Measurements from ENCODE around the gene UACA.

The UACA gene

DNA sequence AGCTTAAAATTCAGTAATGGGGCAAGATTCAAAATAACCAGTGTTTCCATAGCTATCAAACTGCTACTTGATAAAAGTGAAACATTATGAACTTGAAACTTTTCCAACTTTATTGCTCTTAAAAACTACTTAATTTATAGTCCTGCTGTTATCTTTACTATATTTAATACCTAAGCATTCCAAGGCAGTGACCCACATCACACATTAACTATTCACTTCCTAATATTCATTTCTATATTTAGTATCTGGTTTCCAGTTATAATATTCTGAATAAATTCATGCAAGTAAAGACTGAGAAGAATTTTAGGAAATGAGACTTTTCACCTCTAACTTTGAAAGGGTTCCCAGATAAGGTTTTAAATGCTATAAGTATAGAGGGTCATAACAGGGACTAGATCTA is 64.9 kb downstream of the UACA start:
- Histone ChIP-seq H3K9ac (ENCODE audit: low read length) (no peak overlapping the region), H3K9me3 (ENCODE audit: insufficient read depth, low read length) (no peaks in the 10 kb centered on the region), H3K36me3 (replicated peaks; ENCODE audit: low read depth, low read length) (no peaks in the 10 kb centered on the region), H3K27ac (ENCODE audit: low read length) (no peak overlapping the region), H3K27me3 (ENCODE audit: low read depth, low read length) (peaks cover 21% of the 10 kb centered on the region), H2AFZ (ENCODE audit: low read depth, low read length) (no peak overlapping the region), H3K79me2 (ENCODE audit: low read length) (no peaks in the 10 kb centered on the region), H3K4me2 (ENCODE audit: low read length) (no peak overlapping the region), H3K4me3 (ENCODE audit: low read length) (no peak overlapping the region), H4K20me1 (ENCODE audit: insufficient read depth, low read length) (no peaks in the 10 kb centered on the region), H3K4me1 (ENCODE audit: low read length) (no peaks in the 10 kb centered on the region)
- TF ChIP-seq, protein P1, sequence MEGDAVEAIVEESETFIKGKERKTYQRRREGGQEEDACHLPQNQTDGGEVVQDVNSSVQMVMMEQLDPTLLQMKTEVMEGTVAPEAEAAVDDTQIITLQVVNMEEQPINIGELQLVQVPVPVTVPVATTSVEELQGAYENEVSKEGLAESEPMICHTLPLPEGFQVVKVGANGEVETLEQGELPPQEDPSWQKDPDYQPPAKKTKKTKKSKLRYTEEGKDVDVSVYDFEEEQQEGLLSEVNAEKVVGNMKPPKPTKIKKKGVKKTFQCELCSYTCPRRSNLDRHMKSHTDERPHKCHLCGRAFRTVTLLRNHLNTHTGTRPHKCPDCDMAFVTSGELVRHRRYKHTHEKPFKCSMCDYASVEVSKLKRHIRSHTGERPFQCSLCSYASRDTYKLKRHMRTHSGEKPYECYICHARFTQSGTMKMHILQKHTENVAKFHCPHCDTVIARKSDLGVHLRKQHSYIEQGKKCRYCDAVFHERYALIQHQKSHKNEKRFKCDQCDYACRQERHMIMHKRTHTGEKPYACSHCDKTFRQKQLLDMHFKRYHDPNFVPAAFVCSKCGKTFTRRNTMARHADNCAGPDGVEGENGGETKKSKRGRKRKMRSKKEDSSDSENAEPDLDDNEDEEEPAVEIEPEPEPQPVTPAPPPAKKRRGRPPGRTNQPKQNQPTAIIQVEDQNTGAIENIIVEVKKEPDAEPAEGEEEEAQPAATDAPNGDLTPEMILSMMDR (IDR thresholded peaks at IDR 0.05; ENCODE audit: low read depth, low read length): no peak
- no peak for TF ChIP-seq EZH2phosphoT487 (IDR thresholded peaks at IDR 0.05; ENCODE audit: low read depth)

DNA sequence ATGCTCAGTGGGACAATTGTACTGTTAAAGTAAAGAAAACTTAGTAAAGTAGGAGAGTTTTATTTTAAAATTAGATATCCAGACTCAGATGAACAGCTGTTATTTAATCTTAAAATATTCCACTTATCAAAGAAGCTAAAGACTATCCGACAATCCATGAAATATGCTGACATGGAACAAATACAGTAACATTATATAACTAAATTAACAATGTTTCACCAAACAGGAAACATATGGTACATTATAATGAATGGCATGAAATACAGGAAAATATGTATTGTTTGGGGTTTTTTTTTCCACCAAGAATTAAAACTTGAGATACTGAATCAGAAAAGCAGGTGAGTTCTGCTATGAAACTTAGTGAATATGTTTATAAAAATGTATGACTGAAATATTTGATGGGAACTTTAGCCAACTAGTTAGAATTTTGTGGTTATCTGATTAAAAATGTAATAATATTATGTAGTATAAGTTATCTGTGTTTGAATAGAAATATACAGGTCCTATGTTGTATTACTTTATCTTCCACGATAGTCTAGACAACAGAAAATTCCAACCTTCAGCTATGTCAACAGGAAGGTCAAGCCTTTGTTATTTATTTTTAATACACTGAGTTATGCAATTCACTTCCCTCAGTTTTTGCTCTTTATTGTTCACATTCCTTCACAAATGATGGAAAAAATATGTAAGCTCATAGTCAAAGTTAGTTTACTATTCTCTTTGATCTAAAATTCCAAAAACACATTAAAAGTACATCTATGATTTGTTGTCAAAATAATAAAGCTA is 72.7 kb downstream of the UACA start:
- H3K9me3 ChIP-seq (ENCODE audit: insufficient read depth, low read length): no peaks in the 10 kb centered on the region
- no peak overlapping the region for H3K27ac ChIP-seq (ENCODE audit: low read length)
- H3K4me1 ChIP-seq (ENCODE audit: low read length): no peaks in the 10 kb centered on the region
- H3K36me3 ChIP-seq (replicated peaks; ENCODE audit: low read depth, low read length): no peaks in the 10 kb centered on the region
- no peak overlapping the region for H3K9ac ChIP-seq (ENCODE audit: low read length)
- peaks cover 40% of the 10 kb centered on the region for H3K27me3 ChIP-seq (ENCODE audit: low read depth, low read length)
- H3K4me2 ChIP-seq (ENCODE audit: low read length): no peak overlapping the region
- H3K4me3 ChIP-seq (ENCODE audit: low read length): no peak overlapping the region
- no peak for TF ChIP-seq EZH2phosphoT487 (IDR thresholded peaks at IDR 0.05; ENCODE audit: low read depth)
- TF ChIP-seq, protein P1 (IDR thresholded peaks at IDR 0.05; ENCODE audit: low read depth, low read length): no peak
- no peaks in the 10 kb centered on the region for H3K79me2 ChIP-seq (ENCODE audit: low read length)
- no peak overlapping the region for H2AFZ ChIP-seq (ENCODE audit: low read depth, low read length)
- H4K20me1 ChIP-seq (ENCODE audit: insufficient read depth, low read length): no peaks in the 10 kb centered on the region

DNA sequence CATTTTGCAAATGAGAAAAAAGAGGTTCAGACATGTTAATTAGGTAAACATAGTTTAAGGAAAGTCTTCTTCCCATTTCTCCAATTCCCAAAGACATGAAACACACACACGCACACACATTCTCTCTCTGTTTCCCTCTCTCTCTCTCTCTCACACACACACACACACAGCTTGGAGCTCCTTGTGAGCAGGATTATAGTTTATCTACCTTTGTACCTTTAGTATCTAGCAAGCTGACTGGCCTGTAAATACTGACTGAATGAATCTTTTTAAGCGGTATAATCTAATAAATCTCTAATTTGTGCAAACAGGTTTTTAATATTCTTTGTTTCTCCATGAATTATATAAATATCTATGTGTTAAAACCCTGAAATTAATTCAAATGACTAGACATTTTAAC is 73.3 kb downstream of the UACA start:
- H3K4me2 ChIP-seq (ENCODE audit: low read length): no peak overlapping the region
- H3K27ac ChIP-seq (ENCODE audit: low read length): no peak overlapping the region
- peaks cover 42% of the 10 kb centered on the region for H3K27me3 ChIP-seq (ENCODE audit: low read depth, low read length)
- H3K36me3 ChIP-seq (replicated peaks; ENCODE audit: low read depth, low read length): no peaks in the 10 kb centered on the region
- no peaks in the 10 kb centered on the region for H3K9me3 ChIP-seq (ENCODE audit: insufficient read depth, low read length)
- no peaks in the 10 kb centered on the region for H4K20me1 ChIP-seq (ENCODE audit: insufficient read depth, low read length)
- no peak overlapping the region for H3K9ac ChIP-seq (ENCODE audit: low read length)
- no peaks in the 10 kb centered on the region for H3K4me1 ChIP-seq (ENCODE audit: low read length)
- TF ChIP-seq, protein P1 (IDR thresholded peaks at IDR 0.05; ENCODE audit: low read depth, low read length): no peak
- no peak for TF ChIP-seq EZH2phosphoT487 (IDR thresholded peaks at IDR 0.05; ENCODE audit: low read depth)
- H3K4me3 ChIP-seq (ENCODE audit: low read length): no peak overlapping the region
- no peaks in the 10 kb centered on the region for H3K79me2 ChIP-seq (ENCODE audit: low read length)
- H2AFZ ChIP-seq (ENCODE audit: low read depth, low read length): no peak overlapping the region

DNA sequence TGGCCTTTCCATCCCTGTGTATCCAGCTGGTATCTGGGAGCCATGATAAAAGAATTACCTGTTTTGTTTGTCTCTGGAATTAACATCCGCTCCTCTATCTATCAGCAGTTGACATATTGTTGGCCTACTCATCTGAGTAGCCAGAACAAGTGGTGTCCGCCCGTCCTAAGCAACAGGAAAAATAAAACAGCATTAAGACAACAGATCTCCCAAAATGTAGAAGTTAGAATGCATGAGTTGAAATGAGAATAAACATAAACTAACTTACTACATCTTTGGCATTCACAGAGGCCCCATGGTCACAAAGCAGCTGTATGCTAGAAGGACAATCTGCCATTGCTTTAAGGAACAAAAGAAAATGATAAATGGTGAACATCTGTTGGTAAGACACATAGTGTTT is 75.9 kb downstream of the UACA start:
- Histone ChIP-seq H3K27me3 (ENCODE audit: low read depth, low read length) (peaks cover 42% of the 10 kb centered on the region), H3K4me2 (ENCODE audit: low read length) (no peak overlapping the region), H3K4me3 (ENCODE audit: low read length) (no peak overlapping the region), H3K27ac (ENCODE audit: low read length) (no peak overlapping the region), H3K4me1 (ENCODE audit: low read length) (no peaks in the 10 kb centered on the region), H3K9me3 (ENCODE audit: insufficient read depth, low read length) (no peaks in the 10 kb centered on the region), H2AFZ (ENCODE audit: low read depth, low read length) (no peak overlapping the region), H3K79me2 (ENCODE audit: low read length) (no peaks in the 10 kb centered on the region), H3K36me3 (replicated peaks; ENCODE audit: low read depth, low read length) (no peaks in the 10 kb centered on the region), H3K9ac (ENCODE audit: low read length) (no peak overlapping the region), H4K20me1 (ENCODE audit: insufficient read depth, low read length) (no peaks in the 10 kb centered on the region)
- TF ChIP-seq EZH2phosphoT487 (IDR thresholded peaks at IDR 0.05; ENCODE audit: low read depth): no peak
- TF ChIP-seq, protein P1 (IDR thresholded peaks at IDR 0.05; ENCODE audit: low read depth, low read length): no peak

Data from OCI-LY3 (cell line).